NCI-H526 (cell line): ENCODE measurements around the gene ERVMER34-1.

ENCODE experiments used
- DNase-seq, 2 experiments: peaks; one replicate each; lab custom pipeline; 2025; lab: John Stamatoyannopoulos, UW

The ERVMER34-1 gene

GRCh38 chr4:52750819-52751486 lies at the start of gene ERVMER34-1:
Gene ERVMER34-1, minus strand, starts transcription at chr4:52751425. Its CDS starts 5,905 bp downstream, at chr4:52745520.
- peak; percentile 2 to 65 for DNase-seq

GRCh38 chr4:52799813-52800212 lies 48.6 kb upstream of the ERVMER34-1 start:
- no peak for DNase-seq

GRCh38 chr4:52795533-52795932 lies 44.3 kb upstream of the ERVMER34-1 start:
- no peak for DNase-seq

- no peak for DNase-seq
These were observed 40.7 kb upstream of the ERVMER34-1 start for GRCh38 chr4:52791936-52792335.

GRCh38 chr4:52789774-52790173 lies 38.5 kb upstream of the ERVMER34-1 start:
- DNase-seq = no peak

- no peak for DNase-seq
These were observed 37.6 kb upstream of the ERVMER34-1 start for GRCh38 chr4:52788806-52789205.

GRCh38 chr4:52783069-52783468 lies 31.8 kb upstream of the ERVMER34-1 start:
- no peak for DNase-seq

GRCh38 chr4:52780617-52781354 lies 29.6 kb upstream of the ERVMER34-1 start:
- peak in 1 of 2 experiments; percentile 23 for DNase-seq

- no peak for DNase-seq
These were observed 29.0 kb upstream of the ERVMER34-1 start for GRCh38 chr4:52780206-52780605.

GRCh38 chr4:52760256-52760655 lies 9.0 kb upstream of the ERVMER34-1 start:
- DNase-seq = no peak

GRCh38 chr4:52755426-52755825 lies 4.2 kb upstream of the ERVMER34-1 start:
- no peak for DNase-seq

- no peak for DNase-seq
These were observed 1.7 kb upstream of the ERVMER34-1 start for GRCh38 chr4:52752936-52753335.

- peak; percentile 62 to 88 for DNase-seq
These were observed 274 bp upstream of the ERVMER34-1 start for GRCh38 chr4:52751487-52751911.

- no peak for DNase-seq
These were observed 1.0 kb downstream of the ERVMER34-1 start for GRCh38 chr4:52750213-52750612.

- peak; percentile 88 to 89 for DNase-seq
These were observed 2.8 kb downstream of the ERVMER34-1 start for GRCh38 chr4:52748432-52748831.

GRCh38 chr4:52744588-52744987 lies 6.6 kb downstream of the ERVMER34-1 start:
- DNase-seq = no peak

GRCh38 chr4:52743444-52744019 lies 7.7 kb downstream of the ERVMER34-1 start:
- no peak for DNase-seq

GRCh38 chr4:52729586-52729985 lies 21.6 kb downstream of the ERVMER34-1 start:
- no peak for DNase-seq

- peak; percentile 61 to 72 for DNase-seq
These were observed 22.5 kb downstream of the ERVMER34-1 start for GRCh38 chr4:52728691-52729240.

- no peak for DNase-seq
These were observed 24.2 kb downstream of the ERVMER34-1 start for GRCh38 chr4:52726826-52727580.

GRCh38 chr4:52721968-52722815 lies 29.0 kb downstream of the ERVMER34-1 start:
- peak; percentile 78 to 94 for DNase-seq
